HFFc6 (cell line): ENCODE results near the gene PLA2G7. TPM values are rescaled to one million over a fixed set of nuclear protein-coding genes. Genes with fewer than 3 reads are reported as not detected.

Experiments
- DNase-seq: peaks from one replicate; pipeline ENCODE4 v3.0.0-alpha.2; 2018
- H3K27ac Mint-ChIP-seq: 2 replicates; pipeline ENCODE4 v1.8.0; 2020; ENCODE audit warnings: mild to moderate bottlenecking, mixed read lengths
- H3K27me3 Mint-ChIP-seq: 2 replicates; pipeline ENCODE4 v1.8.0; 2021; ENCODE audit warnings: mild to moderate bottlenecking, moderate library complexity, mixed read lengths; ENCODE audit not compliant: insufficient read depth
- H3K36me3 Mint-ChIP-seq: 2 replicates; pipeline ENCODE4 v1.8.0; 2021; ENCODE audit warnings: low read depth, mixed read lengths
- H3K4me1 Mint-ChIP-seq: 2 replicates; pipeline ENCODE4 v1.8.0; 2020; ENCODE audit warnings: low read depth, mixed read lengths
- H3K4me3 Mint-ChIP-seq: 2 replicates; pipeline ENCODE4 v1.8.0; 2020; ENCODE audit warnings: mild to moderate bottlenecking, moderate library complexity, mixed read lengths
- H3K9me3 Mint-ChIP-seq: 2 replicates; pipeline ENCODE4 v1.8.0; 2020; ENCODE audit warnings: mild to moderate bottlenecking, mixed read lengths
- CTCF ChIP-seq: fragments of 200-600 bp; sonication (generic); IDR thresholded peaks from 2 replicates; pipeline ENCODE4 v1.5.0; 2021; ENCODE audit warnings: antibody characterized with exemption, mild to moderate bottlenecking
- total RNA-seq, 6 experiments: library from RNA; stranded (reverse); fragmentation: NEBNext Ultra II Directional; extraction: Animal tissue kit (Norgen Biotek cat#: 25700); gene quantifications; 2 replicates in 1 of 6; 3 replicates in 5 of 6; pipeline ENCODE4 v1.2.3, GENCODE V29; 2021

PLA2G7 gene
- total RNA-seq, 6 experiments from 2014 or later, result not detected

GRCh38 chr6:46763466-46763865 is 28.3 kb upstream of the PLA2G7 start:
- peaks cover 21% of the 10 kb centered on the region; the same call in 1 of the 2 replicates for H3K9me3 Mint-ChIP-seq
- no peak overlapping the region for H3K27ac Mint-ChIP-seq
- H3K27me3 Mint-ChIP-seq, result no peaks in the 10 kb centered on the region; the same call in 1 of the 2 replicates
- no peak for DNase-seq
- no peaks in the 10 kb centered on the region for H3K4me1 Mint-ChIP-seq
- TF ChIP-seq CTCF, result no peak
- no peaks in the 10 kb centered on the region for H3K36me3 Mint-ChIP-seq
- H3K4me3 Mint-ChIP-seq, result no peak overlapping the region

- no peaks in the 10 kb centered on the region for H3K36me3 Mint-ChIP-seq
- peaks cover 16% of the 10 kb centered on the region; the same call in 1 of the 2 replicates for H3K9me3 Mint-ChIP-seq
- H3K27ac Mint-ChIP-seq, result no peak overlapping the region
- no peak for TF ChIP-seq CTCF
- no peaks in the 10 kb centered on the region for H3K27me3 Mint-ChIP-seq
- DNase-seq, result no peak
- H3K4me1 Mint-ChIP-seq, result no peaks in the 10 kb centered on the region
- H3K4me3 Mint-ChIP-seq, result no peak overlapping the region
Observed at GRCh38 chr6:46760925-46761324, 25.8 kb upstream of the PLA2G7 start.

GRCh38 chr6:46758960-46759753 is 24.0 kb upstream of the PLA2G7 start:
- H3K4me1 Mint-ChIP-seq, result no peaks in the 10 kb centered on the region
- H3K9me3 Mint-ChIP-seq, result peaks cover 9% of the 10 kb centered on the region; the same call in 1 of the 2 replicates
- no peaks in the 10 kb centered on the region for H3K36me3 Mint-ChIP-seq
- no peak for DNase-seq
- H3K27me3 Mint-ChIP-seq, result no peaks in the 10 kb centered on the region; the same call in 1 of the 2 replicates
- TF ChIP-seq CTCF, result no peak
- H3K27ac Mint-ChIP-seq, result no peak overlapping the region
- H3K4me3 Mint-ChIP-seq, result no peak overlapping the region

GRCh38 chr6:46757214-46757596 is 22.0 kb upstream of the PLA2G7 start:
- no peak for DNase-seq

GRCh38 chr6:46756469-46757213 is 21.5 kb upstream of the PLA2G7 start:
- Mint-ChIP-seq H3K9me3 (no peaks in the 10 kb centered on the region; the same call in 1 of the 2 replicates), H3K27ac (no peak overlapping the region), H3K27me3 (no peaks in the 10 kb centered on the region; the same call in 1 of the 2 replicates), H3K4me1 (no peaks in the 10 kb centered on the region), H3K36me3 (no peaks in the 10 kb centered on the region), H3K4me3 (no peak overlapping the region)
- no peak for TF ChIP-seq CTCF
- no peak for DNase-seq

More at GRCh38 chr6:46757214-46757596, 22.0 kb upstream of the PLA2G7 start:
- no peak for TF ChIP-seq CTCF
- no peak overlapping the region for H3K4me3 Mint-ChIP-seq
- no peaks in the 10 kb centered on the region for H3K4me1 Mint-ChIP-seq
- no peak overlapping the region for H3K27ac Mint-ChIP-seq
- no peaks in the 10 kb centered on the region for H3K36me3 Mint-ChIP-seq
- H3K27me3 Mint-ChIP-seq, result no peaks in the 10 kb centered on the region; the same call in 1 of the 2 replicates
- no peaks in the 10 kb centered on the region; the same call in 1 of the 2 replicates for H3K9me3 Mint-ChIP-seq
